Ishikawa (cell line): ENCODE results near the gene SDK1.

Experiments used
- CEBPB ChIP-seq: IDR thresholded peaks from 2 replicates; pipeline ENCODE4 v1.6.1; 2012
- CREB1 ChIP-seq: IDR thresholded peaks from 2 replicates; pipeline ENCODE4 v1.6.1; 2012; ENCODE audit warnings: low read depth
- EGR1 ChIP-seq: IDR thresholded peaks from 2 replicates; pipeline ENCODE4 v1.6.1; 2012
- FOXM1 ChIP-seq: IDR thresholded peaks from 2 replicates; pipeline ENCODE4 v1.6.1; 2012; ENCODE audit warnings: low read depth, borderline replicate concordance
- MAX ChIP-seq: IDR thresholded peaks from 2 replicates; pipeline ENCODE4 v1.6.1; 2012
- RAD21 ChIP-seq: IDR thresholded peaks from 2 replicates; pipeline ENCODE4 v1.6.1; 2012; ENCODE audit warnings: low read depth
- TAF1 ChIP-seq: IDR thresholded peaks from 2 replicates; pipeline ENCODE4 v1.6.1; 2012; ENCODE audit warnings: low read depth, mild to moderate bottlenecking

GRCh38 chr7:3497796-3498195 is 196.7 kb downstream of the SDK1 start:
- TF ChIP-seq FOXM1, result no peak
- no peak for TF ChIP-seq EGR1
- TF ChIP-seq MAX, result no peak
- no peak for TF ChIP-seq CREB1
- no peak for TF ChIP-seq CEBPB
- TF ChIP-seq TAF1, result no peak
- TF ChIP-seq RAD21, result no peak
